CD4-positive, alpha-beta T cell treated with Interleukin-6 at 100 ng/mL for 8 hours (primary cell): ENCODE measurements around the gene TUBGCP2.

ENCODE experiments used
- DNase-seq: peaks from one replicate; pipeline ENCODE4 v3.0.0-alpha.2; 2020; ENCODE audit warnings: mixed read lengths, low spot score

TUBGCP2 gene

DNA sequence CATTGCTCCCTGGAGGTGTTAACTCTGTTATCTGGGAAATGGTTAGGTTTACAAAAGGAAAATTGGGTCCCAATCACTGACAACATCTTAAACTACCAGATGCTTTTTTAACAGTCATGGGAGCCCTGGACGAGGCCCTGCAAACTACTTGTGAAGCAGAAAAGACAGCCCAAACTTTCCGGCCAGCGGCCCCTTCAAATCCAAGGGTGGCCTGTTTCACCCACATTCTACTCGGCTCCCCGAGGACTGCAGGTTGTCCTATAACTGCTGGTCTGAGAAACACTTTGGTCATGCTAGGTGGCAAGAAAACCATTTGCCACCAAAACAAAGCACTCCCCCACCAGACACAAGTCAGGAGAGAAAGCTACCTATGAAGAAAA, 2.6 kb downstream of the TUBGCP2 start:
- DNase-seq, result no peak

DNA sequence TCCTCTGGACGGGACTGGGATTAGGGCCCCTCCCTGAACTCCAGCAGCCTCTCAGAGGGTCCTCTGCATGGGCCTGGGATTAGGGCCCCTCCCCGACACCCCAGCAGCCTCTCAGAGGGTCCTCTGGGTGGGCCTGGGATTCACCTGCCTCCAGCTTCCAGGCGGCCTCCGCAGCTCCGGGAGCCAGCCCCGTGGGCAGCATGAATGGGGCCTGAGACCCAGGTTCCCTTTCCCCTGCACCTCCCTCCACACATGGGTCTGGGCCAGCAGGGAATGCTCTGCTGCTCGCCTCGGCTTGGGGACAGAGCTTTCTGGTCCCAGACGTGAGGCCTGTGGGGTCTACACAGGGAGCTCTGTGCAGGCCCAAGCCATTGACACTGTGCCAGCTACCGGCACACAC, 5.5 kb downstream of the TUBGCP2 start:
- no peak for DNase-seq

DNA sequence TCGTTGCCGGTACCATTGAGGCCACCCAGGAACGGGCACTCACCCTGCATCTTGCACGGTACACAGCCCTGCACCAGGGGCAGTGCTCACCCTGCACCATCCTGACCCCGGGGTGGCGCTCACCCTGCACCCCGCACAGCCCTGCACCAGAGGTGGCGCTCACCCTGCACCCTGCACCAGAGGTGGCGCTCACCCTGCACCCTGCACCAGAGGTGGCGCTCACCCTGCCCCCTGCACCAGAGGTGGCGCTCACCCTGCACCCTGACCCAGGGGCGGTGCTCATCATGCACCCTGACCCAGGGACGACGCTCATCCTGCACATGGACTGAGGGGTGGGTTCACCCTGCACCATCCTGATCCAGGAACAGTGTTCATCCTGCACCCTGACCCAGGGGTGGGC, 6.4 kb downstream of the TUBGCP2 start:
- no peak for DNase-seq

DNA sequence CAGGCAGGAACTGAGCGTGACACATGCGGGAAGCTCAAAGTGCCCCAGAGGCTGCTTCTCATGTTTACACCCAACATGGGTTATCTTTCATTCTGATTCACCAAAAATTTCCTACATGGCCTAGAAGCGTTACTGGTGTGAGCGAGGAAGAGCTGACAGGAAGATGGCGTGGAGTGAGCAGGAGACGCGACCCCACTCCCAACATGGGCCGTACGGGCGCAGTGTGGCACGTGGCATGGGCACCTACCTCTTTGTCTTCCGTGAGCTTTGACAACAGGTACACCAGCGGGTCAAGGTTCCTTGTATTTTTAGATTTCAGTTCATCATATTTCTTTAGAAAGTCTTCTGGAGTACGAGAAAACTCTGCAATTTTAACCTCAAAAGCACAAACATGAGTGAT, 8.9 kb downstream of the TUBGCP2 start:
- DNase-seq, result no peak

DNA sequence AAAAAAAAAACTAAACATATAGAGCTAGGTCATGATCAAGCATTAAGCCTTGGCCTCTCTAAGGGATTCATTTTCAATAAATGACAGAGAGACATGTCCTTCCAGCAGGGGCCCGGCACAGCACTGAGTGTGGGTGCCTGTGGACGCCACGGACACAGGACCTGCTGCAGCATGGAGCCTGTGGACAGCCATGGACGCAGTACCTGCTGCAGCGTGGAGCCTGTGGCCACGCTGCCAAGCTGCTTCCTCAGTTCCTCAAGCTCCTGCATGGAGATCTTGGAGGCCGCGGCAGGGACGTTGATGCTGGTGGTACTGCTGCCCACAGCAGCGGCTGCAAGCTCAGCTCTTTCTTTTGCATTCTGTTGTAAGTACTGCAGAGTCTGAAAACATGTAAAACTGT, 9.4 kb downstream of the TUBGCP2 start:
- DNase-seq, result no peak

DNA sequence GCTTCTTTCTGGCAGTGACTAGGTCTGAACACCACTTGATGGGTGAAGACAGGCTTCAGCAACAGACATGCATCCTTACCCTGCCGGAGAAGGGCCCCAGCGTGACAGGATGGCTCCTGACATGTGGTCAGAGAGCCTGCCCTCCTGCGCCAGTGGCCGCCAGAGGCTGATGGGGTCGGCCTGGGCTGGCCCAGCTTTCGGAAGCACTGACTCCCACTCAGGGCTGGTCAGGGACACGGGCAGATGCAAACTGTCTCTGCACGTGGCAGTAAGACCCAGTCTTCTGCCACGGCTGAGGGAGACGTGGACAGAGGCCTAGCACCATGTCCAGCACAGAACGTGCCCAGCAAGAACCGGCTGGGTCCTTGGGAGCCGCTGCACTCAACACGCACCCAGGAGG, 10.2 kb downstream of the TUBGCP2 start:
- no peak for DNase-seq

DNA sequence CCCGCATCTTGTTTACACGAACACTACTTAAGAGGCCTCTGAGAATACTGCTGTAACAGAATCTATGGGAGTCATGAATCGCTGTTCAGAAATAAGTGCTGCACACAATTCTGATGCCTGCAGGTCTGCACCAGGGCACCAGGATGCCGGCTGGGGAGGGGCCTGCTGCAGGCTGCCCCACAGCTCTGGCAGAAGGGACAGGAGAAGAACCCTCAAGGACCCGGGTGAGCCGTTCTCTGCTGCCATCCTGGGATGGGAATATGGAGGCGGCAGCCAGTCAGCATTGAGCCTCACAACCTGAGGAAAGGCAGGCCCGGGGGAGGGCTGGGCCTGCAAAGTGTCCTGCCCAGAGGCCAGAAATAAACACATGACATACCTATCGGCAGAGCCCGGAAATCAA, 11.2 kb downstream of the TUBGCP2 start:
- DNase-seq, result no peak

DNA sequence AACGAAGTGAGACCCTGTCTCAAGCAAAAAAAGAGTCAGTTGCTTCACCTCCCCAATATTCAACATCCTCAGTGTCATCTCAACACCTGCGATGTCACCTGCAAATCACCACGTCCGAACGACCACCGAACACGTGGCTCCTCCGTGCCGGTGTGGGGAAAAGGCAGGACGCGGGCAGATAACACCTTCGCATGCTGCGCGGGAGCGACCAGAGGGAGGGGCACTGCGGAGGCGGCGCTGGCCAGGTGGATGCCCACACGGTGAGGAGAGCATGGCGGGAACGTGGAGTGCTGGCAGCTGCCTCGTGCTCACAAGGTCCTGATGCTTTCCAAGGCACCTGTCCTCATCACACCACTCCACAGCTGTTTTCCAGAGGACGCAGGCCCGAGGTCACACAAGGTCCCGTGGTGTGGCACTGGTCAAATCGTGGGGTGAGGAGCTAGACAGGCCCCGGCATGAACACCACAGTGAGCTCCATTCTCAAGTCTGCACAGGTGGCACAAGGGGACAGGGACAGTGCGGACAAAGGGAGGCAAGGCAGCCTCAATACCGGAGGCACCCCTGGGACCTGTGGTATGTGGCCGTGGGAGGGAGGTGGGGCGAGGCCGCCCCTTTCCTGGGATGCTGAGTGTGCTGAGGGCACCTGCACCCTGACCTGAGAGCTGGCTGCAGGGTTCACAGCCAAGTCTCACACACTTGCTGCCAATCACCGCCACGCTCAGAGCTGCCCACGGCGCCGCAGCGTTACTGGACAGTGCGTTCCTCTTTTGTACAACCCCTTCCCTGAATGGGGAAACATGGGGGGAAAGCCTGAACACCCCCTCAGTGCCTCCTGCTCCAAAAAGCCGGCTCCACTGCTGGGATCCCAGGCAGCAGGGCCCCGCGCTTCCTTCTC, 13.0 kb downstream of the TUBGCP2 start:
- DNase-seq, result no peak

DNA sequence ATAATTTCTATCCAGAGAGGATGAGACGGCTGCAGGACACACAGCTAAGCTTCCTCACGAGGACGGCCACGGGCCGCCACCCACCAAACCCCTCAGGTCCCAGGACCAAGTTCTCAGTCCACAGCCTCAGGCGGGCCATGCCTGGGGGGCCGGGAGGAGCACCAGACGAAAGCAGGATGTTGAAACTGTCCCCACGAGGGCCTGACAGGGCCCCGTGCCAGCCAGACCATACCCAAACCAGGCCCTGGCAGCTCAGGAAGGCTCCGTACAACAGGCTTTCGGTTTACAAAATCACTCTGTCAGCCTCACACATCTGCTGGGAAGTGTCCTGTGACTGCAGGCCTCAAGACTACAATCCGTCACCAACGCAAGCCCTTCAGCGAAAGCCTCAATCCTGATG, 14.5 kb downstream of the TUBGCP2 start:
- no peak for DNase-seq

DNA sequence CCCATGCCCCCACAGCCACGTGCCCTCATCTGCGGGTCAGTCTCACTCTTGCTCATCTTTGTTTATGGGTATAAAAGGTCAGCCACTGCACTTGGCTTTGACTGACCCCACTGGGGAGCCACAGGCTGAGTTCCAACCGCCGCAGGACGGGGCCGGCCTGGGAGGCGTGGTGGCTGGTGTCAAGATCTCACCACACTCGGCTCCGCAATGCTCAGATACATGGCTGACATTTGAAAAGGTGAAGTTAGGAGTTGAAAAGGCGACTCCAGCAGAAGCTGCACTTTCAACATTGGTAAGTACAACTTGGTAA, 14.9 kb downstream of the TUBGCP2 start:
- no peak for DNase-seq

DNA sequence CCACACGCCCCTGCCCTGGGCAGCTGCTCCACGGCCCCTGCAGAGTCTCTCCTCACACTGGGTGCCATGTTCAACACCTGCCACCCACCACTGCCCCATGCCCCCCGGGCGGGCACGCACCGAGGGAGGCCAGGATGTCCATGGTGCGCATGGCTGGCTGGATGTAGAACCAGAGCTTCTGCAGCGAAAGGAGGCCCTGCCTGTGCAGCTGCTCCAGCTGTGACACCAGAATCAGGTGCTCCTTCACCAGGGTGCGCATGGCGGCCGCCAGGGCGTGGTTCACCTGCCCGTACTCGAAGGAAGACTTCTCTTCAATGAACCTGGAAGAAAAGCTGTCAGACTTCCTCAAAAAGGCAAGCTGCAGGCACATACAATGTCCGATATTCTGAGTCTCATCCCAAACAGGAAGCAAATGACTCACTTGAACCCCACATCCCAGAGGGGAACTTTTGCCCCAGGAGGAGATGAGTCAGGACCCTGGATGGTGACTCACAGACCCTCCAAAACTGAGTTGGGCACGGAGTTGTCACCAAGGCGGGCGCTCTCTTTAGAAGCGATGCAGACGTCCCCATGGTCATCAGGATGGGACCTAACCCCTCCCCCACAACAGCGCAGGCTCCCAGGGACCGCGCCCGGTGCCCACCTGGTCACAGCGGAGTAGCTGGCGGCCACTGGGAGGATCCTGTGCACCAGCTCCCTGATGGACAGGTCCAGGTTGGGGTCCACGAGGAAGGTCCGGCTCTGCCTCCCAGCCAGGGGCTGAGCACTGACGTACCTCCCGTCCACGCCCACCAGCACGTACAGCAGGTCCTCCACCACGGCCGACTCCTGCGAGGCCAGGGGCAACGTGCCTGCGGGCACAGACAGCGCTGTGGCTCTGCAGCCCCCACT, 15.5 kb downstream of the TUBGCP2 start:
- DNase-seq, result no peak

DNA sequence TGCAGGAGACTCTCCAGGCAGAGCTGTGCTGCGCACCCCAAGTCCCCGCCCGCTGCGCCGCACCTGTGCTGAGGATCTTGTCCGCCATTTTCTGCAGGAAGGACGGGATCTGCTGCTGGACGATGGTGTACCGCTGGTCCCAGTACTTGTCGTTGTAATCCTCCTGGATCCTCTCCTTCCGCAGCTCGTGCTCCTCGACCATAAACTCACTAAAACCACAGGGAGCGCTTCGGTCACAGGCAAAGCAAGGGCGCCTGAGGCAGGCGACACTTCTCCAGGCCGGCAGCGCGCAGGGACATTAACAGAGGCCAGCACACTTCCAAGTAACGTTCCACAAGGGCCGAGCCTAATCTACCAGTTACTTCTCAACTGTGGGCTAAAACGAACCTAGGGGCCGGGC, 18.9 kb downstream of the TUBGCP2 start:
- DNase-seq, result no peak

DNA sequence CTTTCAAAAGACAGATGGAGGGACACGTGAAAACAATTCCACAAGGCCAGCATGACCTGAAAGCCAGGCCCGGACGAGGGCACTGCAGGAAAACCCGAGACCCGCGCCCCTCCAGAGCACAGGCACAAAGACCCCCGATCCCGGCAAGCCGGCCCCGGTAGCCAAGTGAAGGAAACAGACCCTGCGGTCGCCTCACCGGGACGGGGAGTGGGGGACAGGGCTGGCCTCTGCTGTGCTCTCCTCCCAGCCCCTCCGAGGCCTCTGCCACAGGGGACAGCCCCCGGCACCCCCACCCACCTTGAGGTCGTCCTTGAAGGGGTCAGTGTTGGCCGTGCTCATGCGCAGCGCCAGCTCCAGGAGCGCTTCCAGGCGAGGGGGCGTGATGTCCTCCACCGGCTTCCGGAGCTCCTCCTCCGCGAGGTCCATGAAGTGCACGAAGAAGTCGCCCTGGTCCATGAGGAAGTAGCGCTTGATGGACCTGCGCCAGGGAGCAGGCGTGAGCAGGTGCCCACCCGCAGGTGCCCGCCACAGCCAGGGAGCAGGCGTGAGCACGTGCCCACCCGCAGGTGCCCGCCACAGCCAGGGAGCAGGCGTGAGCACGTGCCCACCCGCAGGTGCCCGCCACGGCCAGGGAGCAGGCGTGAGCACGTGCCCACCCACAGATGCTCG, 20.7 kb downstream of the TUBGCP2 start:
- DNase-seq, result no peak

DNA sequence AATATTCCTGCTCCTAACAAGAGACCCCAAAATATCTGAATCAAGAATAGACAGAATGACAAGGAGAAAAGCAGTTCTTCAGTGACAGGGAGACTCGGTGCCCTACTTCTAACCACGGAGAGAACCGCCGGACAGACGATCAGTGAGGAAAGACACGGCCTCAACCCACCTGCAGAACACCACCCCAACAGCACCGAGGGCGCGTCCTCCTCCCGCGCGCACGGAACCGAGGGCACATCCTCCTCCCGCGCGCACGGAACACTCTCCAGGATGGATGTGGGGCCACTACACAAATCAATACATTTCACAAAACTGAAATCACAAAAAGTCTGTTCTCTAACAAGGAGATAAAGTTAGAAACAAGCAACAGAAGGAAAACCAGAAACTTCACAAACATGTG, 22.3 kb downstream of the TUBGCP2 start:
- no peak for DNase-seq

DNA sequence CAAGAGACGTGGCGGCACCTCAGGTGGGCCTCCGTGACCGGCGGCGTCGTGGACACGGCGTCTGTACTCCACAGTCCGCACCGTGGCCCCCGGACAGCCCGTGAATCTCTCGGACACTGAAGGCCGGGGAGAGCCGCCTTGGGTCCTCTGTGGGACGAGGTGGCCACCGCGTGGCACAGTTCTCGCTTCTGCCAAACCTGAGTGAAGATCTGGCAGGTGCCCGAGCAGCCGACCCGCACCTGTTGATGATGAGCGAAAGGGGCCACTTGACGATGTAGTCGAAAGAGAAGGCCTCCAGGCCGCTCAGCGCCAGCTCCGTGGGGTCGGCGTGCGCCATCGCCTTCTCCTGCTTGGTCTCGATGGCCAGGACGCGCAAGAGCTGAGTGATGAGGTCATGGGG, 23.5 kb downstream of the TUBGCP2 start:
- no peak for DNase-seq

DNA sequence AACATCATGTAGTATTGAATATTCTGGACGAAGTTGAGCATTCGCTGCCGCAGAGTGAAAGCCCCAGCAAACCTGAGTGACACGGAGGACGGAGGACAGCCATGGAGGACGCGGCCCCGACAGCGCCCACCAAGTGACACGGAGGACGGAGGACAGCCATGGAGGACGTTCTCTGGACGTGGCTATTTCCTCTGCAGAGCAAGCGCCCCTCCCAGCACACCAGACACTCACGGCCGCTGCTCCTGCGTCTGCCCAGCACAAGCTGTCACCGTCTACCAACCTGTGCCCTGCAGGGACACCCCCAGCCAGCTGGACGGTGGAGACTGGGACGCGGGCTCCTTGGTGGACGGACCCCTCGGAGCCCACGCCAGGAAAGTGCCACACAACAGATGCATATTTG, 24.7 kb downstream of the TUBGCP2 start:
- DNase-seq, result no peak

DNA sequence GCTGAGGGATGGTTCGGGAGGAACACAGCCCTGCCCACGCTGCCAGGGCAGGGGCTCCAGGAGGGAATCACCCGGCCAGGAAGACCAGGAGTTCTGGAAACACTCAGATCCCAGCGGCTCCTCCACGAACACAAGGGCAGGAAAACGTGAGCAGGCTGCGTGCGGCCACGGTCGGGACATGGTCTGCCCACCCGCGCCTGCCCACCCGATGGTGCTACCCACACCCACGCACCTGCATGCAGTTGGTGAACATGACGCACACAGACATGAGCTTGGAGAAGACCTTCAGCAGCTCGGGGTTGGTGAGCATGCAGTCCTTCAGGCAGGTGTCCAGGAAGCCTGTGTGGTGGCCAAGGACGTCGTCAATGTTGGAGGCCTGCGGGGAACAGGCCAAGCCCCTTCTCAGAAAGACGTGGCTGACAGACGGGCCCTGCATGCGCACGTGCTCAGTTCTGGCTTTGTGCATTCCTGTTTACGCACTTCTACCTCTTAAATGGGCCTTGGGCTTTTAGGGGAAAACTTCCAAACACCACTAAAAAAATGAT, 25.8 kb downstream of the TUBGCP2 start:
- no peak for DNase-seq

DNA sequence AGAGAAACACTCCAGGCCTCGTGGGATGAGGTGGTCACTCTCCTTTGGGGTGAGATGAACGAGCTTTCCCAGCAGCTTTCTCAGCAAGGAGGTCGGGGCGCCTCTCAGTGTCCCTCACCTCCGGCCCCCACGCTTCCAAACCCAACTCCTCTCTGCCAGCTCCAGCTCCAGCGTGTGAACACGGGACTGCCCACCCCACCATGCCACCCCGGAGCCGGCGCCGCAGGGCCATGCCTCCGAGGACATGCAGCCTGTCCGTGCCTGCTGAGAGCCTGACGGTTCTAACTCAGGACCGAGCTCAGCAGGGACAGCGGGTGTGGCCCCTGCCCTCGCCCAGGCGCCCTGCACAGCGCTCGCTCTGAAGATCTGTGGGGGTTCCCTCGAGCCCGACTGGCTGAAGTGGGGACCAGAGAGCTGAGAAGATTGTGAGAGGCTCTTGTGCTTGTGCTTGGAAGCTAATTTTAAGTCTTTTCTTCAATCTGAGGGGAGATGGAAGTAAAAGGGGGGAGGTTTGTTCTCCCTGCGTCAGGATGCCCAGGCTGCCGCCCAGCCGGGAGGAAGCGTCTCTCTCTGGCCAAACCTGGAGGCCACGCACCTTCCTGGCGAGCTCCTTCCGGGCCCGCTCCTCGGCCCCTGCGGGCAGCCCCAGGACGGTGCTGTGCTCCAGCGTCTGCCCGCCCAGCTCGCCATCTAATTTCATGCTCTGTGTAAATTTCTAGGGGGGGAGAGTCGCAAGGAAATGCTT, 26.9 kb downstream of the TUBGCP2 start:
- DNase-seq, result no peak

DNA sequence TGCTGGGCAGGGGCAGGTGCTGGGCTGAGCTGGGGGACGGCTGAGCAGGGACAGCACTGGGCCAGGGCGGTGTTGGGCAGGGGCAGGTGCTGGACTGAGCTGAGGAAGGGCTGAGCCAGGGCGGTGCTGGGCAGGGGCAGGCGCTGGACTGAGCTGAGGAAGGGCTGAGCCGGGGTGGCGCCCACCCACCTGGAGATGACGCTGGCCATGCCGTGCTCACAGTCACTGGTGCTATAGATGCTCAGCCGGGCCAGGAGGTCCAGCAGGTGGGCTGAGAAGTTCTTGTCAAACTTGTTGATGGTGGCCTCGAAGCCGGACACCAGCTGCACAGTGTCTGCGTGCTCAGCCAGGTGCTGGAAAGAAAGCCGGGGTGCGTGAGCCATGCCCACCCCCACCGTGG, 27.6 kb downstream of the TUBGCP2 start:
- DNase-seq, result no peak

DNA sequence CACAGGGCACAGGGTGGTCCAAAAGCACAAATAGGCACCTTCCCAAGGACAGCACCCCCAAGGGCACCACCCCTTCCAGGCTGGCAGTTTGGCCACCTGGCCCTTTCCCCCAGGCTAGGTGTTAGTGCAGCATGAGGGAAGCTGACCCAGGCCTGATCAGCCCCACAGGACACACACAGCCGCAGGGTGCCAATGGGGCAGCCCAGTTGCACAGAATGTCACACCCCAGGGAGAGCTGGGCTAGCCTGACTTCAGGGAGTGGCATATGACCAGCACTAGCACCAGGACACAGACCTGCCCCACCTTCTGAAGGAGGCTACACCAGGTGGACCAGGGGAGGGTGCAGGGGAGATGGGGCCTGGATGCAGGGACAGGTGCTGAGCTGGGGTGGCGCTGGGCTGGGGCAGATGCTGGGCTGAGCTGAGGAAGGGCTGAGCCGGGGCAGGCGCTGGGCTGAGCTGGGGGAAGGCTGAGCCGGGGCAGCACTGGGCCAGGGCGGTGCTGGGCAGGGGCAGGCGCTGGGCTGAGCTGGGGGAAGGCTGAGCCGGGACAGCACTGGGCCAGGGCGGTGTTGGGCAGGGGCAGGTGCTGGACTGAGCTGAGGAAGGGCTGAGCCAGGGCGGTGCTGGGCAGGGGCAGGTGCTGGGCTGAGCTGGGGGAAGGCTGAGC, 28.1 kb downstream of the TUBGCP2 start:
- DNase-seq, result no peak
